Esophagus squamous epithelium (tissue), 5 donors: Measurements from ENCODE around the gene MRPL20. TPM values are rescaled to one million over a fixed set of nuclear protein-coding genes. Genes with fewer than 3 reads are reported as not detected.
A peak's percentile ranks its signal among the peaks of the same experiment; 100 is the strongest.

Experiments used
- DNase-seq: peaks from one replicate; lab custom pipeline; 2025; lab: John Stamatoyannopoulos, UW
- H3K27ac ChIP-seq, 4 donors: fragments of 200-600 bp; sonication (generic); one replicate each; pipeline ENCODE4 v1.5.1; 2016 to 2019; ENCODE audit warnings: mild to moderate bottlenecking in 1 of 4
- H3K27me3 ChIP-seq, 4 donors: fragments of 200-600 bp; sonication (generic); 1 replicate in 3 of 4; 2 replicates in 1 of 4; pipeline versions ENCODE4 v1.5.1 to v1.6.0; 2017 to 2021; ENCODE audit warnings: antibody characterized with exemption in 1 of 4
- H3K36me3 ChIP-seq, 3 donors: fragments of 200-600 bp; sonication (generic); one replicate each; pipeline ENCODE4 v1.5.1; 2016 to 2019
- H3K4me1 ChIP-seq, 3 donors: fragments of 200-600 bp; sonication (generic); one replicate each; pipeline ENCODE4 v1.5.1; 2017 to 2019
- H3K4me3 ChIP-seq, 4 donors: fragments of 200-600 bp; sonication (generic); 1 replicate in 3 of 4; 2 replicates in 1 of 4; pipeline ENCODE4 v1.5.1; 2016 to 2019; ENCODE audit warnings: mild to moderate bottlenecking in 2 of 4, moderate library complexity in 1 of 4
- H3K9me3 ChIP-seq, 3 donors: fragments of 200-600 bp; sonication (generic); one replicate each; pipeline ENCODE4 v1.5.1; 2016 to 2019
- POLR2A ChIP-seq, 4 donors: fragments of 450-650 bp; IDR thresholded peaks; one replicate each; pipeline ENCODE4 v1.6.1; 2017; ENCODE audit warnings: antibody characterized with exemption in 4 of 4, mild to moderate bottlenecking in 4 of 4, moderate library complexity in 3 of 4
- WGBS, 2 donors: methylation state at CpG; one replicate each; pipeline ENCODE4 v1.1.5; 2018; 5-methylcytosine and 5-hydroxymethylcytosine counted together
- intact Hi-C: fragments of 100-400 bp; cut with DNase I; formaldehyde crosslinking; loops from one replicate; pipeline ENCODE4 v1.15.0; 2022
- total RNA-seq, 4 donors: library from RNA; depleted of rRNA; stranded (reverse); fragments of >200 nt; gene quantifications; one replicate each; pipeline ENCODE4 v1.1.0, GENCODE V29; 2016
- TF ChIP-seq, protein P1 (sequence below), 6 experiments: fragments of 450-650 bp in 4 of 6; fragments of 200-600 bp in 2 of 6; sonication (generic) in 2 of 6; IDR thresholded peaks; one replicate each; pipeline ENCODE4 v1.5.1; 2016 to 2019; ENCODE audit warnings: antibody characterized with exemption in 6 of 6, mild to moderate bottlenecking in 4 of 6, moderate library complexity in 4 of 6
- donor health status: DM: yes; HTN: yes; CAD: no.

MRPL20 gene
- total RNA-seq, 4 donors from 2014 or later = 98.0 to 157 (median 116) TPM

DNA sequence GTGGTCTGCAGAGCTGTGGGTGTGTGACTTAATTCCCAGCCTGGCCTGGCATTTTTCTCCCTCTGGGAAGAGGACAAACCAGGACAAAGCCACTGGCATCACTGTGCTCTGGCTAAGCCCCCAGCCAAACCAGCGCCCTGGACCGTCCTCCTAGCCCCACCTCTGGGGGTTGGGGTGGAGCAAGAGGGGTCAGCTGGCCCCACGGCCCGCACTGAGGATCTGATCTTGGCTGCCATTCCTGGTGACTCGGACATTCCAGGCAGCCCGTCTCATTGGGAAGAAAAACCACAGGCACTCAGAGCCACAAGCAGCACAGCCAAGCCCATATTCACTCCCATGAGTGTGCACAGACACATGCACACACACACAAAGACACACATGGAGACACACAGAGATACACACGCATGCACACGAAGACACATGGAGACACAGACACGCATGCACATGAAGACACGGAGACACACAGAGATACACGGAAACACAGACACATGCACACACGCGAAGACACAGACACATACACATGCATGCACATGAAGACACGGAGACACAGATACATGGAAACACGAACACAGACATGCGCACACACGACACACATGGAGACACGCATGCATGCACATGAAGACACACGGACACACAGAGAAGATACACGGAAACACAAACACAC, 46.5 kb downstream of the MRPL20 start:
- Histone ChIP-seq H3K4me3 (no peak overlapping the region), H3K36me3 (no peaks in the 10 kb centered on the region), H3K27me3 (peaks cover 0 to 60% (median under 1%) of the 10 kb centered on the region in 4 donors), H3K4me1 (peaks cover 23 to 67% (median 37%) of the 10 kb centered on the region in 3 donors), H3K9me3 (no peaks in the 10 kb centered on the region), H3K27ac (peak overlapping the region; percentile 65 to 92 (median 85))
- TF ChIP-seq, protein P1, sequence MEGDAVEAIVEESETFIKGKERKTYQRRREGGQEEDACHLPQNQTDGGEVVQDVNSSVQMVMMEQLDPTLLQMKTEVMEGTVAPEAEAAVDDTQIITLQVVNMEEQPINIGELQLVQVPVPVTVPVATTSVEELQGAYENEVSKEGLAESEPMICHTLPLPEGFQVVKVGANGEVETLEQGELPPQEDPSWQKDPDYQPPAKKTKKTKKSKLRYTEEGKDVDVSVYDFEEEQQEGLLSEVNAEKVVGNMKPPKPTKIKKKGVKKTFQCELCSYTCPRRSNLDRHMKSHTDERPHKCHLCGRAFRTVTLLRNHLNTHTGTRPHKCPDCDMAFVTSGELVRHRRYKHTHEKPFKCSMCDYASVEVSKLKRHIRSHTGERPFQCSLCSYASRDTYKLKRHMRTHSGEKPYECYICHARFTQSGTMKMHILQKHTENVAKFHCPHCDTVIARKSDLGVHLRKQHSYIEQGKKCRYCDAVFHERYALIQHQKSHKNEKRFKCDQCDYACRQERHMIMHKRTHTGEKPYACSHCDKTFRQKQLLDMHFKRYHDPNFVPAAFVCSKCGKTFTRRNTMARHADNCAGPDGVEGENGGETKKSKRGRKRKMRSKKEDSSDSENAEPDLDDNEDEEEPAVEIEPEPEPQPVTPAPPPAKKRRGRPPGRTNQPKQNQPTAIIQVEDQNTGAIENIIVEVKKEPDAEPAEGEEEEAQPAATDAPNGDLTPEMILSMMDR (IDR thresholded peaks at IDR 0.05) = no peak
- no peak for TF ChIP-seq POLR2A (IDR thresholded peaks at IDR 0.05)
- 77 to 80% methylated on average over 14 of the region's 20 CpGs for WGBS, 2 donors
- DNase-seq = no peak
- intact Hi-C loops = no loop called here

DNA sequence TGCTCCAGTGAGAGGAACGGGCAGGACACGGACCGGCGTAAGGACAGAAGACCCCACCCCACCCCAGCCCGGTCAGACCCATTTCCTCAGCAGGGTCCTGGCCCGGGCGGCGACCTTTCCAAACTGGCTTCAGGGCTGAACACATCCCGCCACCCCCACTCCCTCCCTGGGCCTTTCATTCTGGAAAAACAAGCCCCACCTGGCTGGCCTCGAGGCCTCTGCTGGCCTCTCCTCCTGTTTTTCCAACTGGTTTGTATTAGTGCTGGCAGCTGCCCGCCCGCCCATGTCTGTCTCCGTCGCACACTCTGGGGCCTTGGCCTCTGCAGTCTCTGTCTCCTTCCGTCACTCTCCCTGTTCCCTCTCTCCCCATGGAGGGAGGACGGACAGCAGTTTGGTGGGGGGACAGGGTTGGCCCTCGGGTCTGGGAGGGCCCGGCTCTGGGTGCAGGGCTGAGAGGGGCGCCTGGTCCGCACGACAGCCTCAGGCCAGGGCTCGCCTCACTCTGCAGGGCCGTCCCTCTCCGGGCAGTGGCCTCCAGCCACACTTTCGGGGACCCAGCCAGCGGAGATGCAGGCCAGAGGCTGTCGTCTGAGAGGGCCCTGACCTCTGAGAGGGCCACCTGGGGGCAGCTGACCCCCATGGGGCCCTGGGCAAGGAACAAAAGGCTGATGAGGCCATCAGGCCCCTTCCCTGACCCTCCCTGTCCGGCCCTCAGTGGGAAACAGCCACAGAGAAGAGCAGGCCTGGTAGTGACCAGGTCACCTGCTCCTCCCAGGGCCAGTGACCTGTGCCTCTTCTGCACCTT, 47.2 kb downstream of the MRPL20 start:
- Histone ChIP-seq H3K36me3 (no peaks in the 10 kb centered on the region), H3K4me3 (peak overlapping the region in 1 of 4 donors; percentile 12), H3K4me1 (peaks cover 31 to 75% (median 37%) of the 10 kb centered on the region in 3 donors), H3K27ac (peak overlapping the region; percentile 65 to 92 (median 85)), H3K9me3 (no peaks in the 10 kb centered on the region), H3K27me3 (peaks cover 0 to 68% (median 4%) of the 10 kb centered on the region in 4 donors)
- intact Hi-C loops = no loop called here
- no peak for DNase-seq
- TF ChIP-seq, protein P1 (IDR thresholded peaks at IDR 0.05) = no peak
- TF ChIP-seq POLR2A (IDR thresholded peaks at IDR 0.05) = no peak
- 30 to 43% methylated on average over 6 to 7 of the region's 28 CpGs for WGBS, 2 donors

DNA sequence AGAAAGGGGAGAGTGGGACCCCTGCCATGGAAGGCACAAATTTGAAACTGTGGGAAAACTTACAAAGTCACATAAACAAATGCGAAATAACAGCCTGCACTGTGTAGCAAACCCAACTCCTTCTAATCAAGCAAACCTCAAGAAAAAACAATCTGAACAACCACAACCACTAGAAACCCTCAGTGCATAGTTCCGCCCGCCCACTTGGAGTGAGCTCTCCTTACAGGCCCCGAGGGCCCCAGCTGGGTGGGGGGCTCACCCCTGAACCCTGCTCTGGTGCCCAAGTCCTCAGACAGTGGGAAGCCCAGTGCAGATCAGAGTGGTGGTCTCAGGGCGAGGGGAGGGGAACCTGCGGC, 47.8 kb downstream of the MRPL20 start:
- intact Hi-C loops = no loop called here
- Histone ChIP-seq H3K9me3 (no peaks in the 10 kb centered on the region), H3K4me3 (peak overlapping the region in 1 of 4 donors; percentile 61), H3K4me1 (peaks cover 35 to 81% (median 37%) of the 10 kb centered on the region in 3 donors), H3K27me3 (peaks cover 0 to 73% (median 6%) of the 10 kb centered on the region in 4 donors), H3K27ac (peak overlapping the region; percentile 65 to 92 (median 85)), H3K36me3 (peaks cover 0 to 3% (median 0%) of the 10 kb centered on the region in 3 donors)
- 80% methylated on average over 1 to 2 of the region's 6 CpGs for WGBS, 2 donors
- no peak for TF ChIP-seq POLR2A (IDR thresholded peaks at IDR 0.05)
- TF ChIP-seq, protein P1 (IDR thresholded peaks at IDR 0.05) = no peak
- no peak for DNase-seq

DNA sequence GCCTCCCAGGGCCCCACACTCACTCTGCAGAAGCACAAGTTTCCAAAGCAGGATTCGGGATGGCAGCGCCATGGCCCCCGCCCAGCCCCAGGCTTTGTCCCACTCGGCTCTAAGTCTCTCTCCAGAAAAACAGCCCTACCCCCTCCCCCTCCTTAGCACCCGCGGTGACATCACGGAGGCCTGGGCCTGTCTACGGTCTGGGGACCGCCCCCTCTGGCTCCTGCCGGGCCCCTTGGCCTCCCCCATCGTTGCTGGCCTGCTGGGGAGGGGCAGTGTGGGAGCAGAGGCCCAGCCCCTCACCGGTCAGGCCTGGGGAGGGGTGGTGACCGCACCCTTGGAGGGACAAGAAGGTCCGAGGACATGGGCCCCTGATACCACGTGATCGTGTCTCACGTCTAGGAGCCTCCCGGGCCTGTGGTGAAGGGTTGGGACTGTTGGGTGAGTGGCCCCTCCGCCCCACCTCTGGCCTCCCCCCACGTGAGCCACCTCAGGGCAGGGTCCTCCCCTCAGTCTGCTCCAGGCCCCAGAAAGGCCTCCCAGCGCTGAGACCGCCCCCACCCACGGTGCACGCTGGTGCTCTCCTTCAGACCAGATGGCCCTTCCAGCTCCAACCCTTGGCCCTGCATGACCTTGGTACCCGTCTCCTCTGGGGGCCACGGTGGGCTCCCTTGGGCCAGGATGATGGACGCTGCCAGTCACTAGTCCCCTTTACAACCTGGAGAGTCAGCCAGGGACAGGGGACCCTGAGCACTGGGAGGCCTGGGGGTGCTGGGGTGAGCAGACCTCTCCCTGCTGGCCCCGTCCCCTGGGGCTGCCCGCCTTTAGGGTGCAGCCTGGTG, 48.4 kb downstream of the MRPL20 start, which contains the start of gene MXRA8:
Gene MXRA8 (minus strand): TSS at position 123 of the 839 bp plus-strand sequence. CDS start 51 bp downstream, at position 72.
- Histone ChIP-seq H3K27ac (peak within 1 kb of the TSS; percentile 65 to 92 (median 85)), H3K4me3 (peak within 1 kb of the TSS; percentile 16 to 61 (median 46)), H3K27me3 (peaks cover 0 to 80% (median 9%) of the 10 kb centered on the region in 4 donors), H3K36me3 (peaks cover 0 to 3% (median 0%) of the 10 kb centered on the region in 3 donors), H3K9me3 (no peaks in the 10 kb centered on the region), H3K4me1 (peaks cover 42 to 87% (median 44%) of the 10 kb centered on the region in 3 donors)
- intact Hi-C loops = no loop called here
- TF ChIP-seq, protein P1 (IDR thresholded peaks at IDR 0.05) = no peak
- peak in 1 of 4 donors; percentile 35 for TF ChIP-seq POLR2A (IDR thresholded peaks at IDR 0.05)
- 0% methylated on average over 2 of the region's 29 CpGs; no CpG with 5 or more reads in 1 of the 2 donors for WGBS, 2 donors
- DNase-seq = no peak
